ENCODE results near the gene USP12.

- no peak for TF ChIP-seq FOXK2 (IDR thresholded peaks at IDR 0.05)
- TF ChIP-seq HDGF (IDR thresholded peaks at IDR 0.05; ENCODE audit: borderline replicate concordance) = no peak
- TF ChIP-seq TARDBP (IDR thresholded peaks at IDR 0.05) = no peak
- TF ChIP-seq SP1 (IDR thresholded peaks at IDR 0.05) = no peak
- TF ChIP-seq CTBP1 (IDR thresholded peaks at IDR 0.05; ENCODE audit: borderline replicate concordance) = no peak
- TF ChIP-seq FOXA1 (IDR thresholded peaks at IDR 0.05) = no peak
- TF ChIP-seq ZNF384 (IDR thresholded peaks at IDR 0.05) = no peak
- TF ChIP-seq BHLHE40 (IDR thresholded peaks at IDR 0.05; ENCODE audit: borderline replicate concordance) = no peak
Measured at GRCh38 chr13:27117158-27117557, 54.5 kb downstream of the USP12 start.

Data from HEK293T (cell line).